OCI-LY1 (cell line): ENCODE data around the gene RPL5.

Experiments used
- H2AFZ ChIP-seq: fragments of 200-600 bp; sonication (generic), shearing (Covaris generic); 2 replicates; pipeline ENCODE4 v1.6.0; 2014; ENCODE audit warnings: antibody characterized with exemption, mild to moderate bottlenecking, low read length
- H3F3A ChIP-seq: fragments of 200-600 bp; sonication (generic), shearing (Covaris generic); 2 replicates; pipeline ENCODE4 v1.6.0; 2014; ENCODE audit warnings: mild to moderate bottlenecking, antibody characterized with exemption, low read length, moderate library complexity; ENCODE audit not compliant: insufficient read depth
- H3K27ac ChIP-seq: fragments of 200-600 bp; sonication (generic); 2 replicates; pipeline ENCODE4 v1.5.1; 2014; ENCODE audit warnings: low read length, mixed run types, mild to moderate bottlenecking, low read depth; ENCODE audit not compliant: poor library complexity, severe bottlenecking
- H3K27me3 ChIP-seq: fragments of 200-600 bp; sonication (generic); 2 replicates; pipeline ENCODE4 v1.6.0; 2014; ENCODE audit warnings: antibody characterized with exemption, mild to moderate bottlenecking, low read length, moderate library complexity; ENCODE audit not compliant: insufficient read depth
- H3K36me3 ChIP-seq: fragments of 200-600 bp; sonication (generic); 2 replicates; pipeline ENCODE4 v1.6.1; 2014; ENCODE audit warnings: mild to moderate bottlenecking, antibody characterized with exemption, low read length, moderate library complexity, mixed read lengths; ENCODE audit not compliant: insufficient read depth
- H3K4me1 ChIP-seq: fragments of 200-600 bp; sonication (generic); 2 replicates; pipeline ENCODE4 v1.5.1; 2014; ENCODE audit warnings: mild to moderate bottlenecking, low read length, moderate library complexity; ENCODE audit not compliant: insufficient read depth, severe bottlenecking
- H3K4me2 ChIP-seq: fragments of 200-600 bp; sonication (generic), shearing (Covaris generic); 2 replicates; pipeline ENCODE4 v1.6.1; 2014; ENCODE audit warnings: low read length
- H3K4me3 ChIP-seq: fragments of 200-600 bp; sonication (generic); 2 replicates; pipeline ENCODE4 v1.5.1; 2014; ENCODE audit warnings: low read length, low read depth, mild to moderate bottlenecking, mixed read lengths; ENCODE audit not compliant: poor library complexity, severe bottlenecking
- H3K79me2 ChIP-seq: fragments of 200-600 bp; shearing (Covaris generic); 2 replicates; pipeline ENCODE4 v1.6.1; 2016; ENCODE audit warnings: mixed run types, low read length, mixed read lengths; ENCODE audit not compliant: insufficient read depth
- H3K9ac ChIP-seq: fragments of 200-600 bp; sonication (generic), shearing (Covaris generic); 2 replicates; pipeline ENCODE4 v1.6.1; 2014; ENCODE audit warnings: mild to moderate bottlenecking, low read length, mixed read lengths
- H3K9me2 ChIP-seq: fragments of 200-600 bp; sonication (generic), shearing (Covaris generic); 2 replicates; pipeline ENCODE4 v1.6.1; 2014; ENCODE audit warnings: low read depth, mild to moderate bottlenecking, low read length, mixed read lengths
- H3K9me3 ChIP-seq: fragments of 200-600 bp; shearing (Covaris generic); 2 replicates; pipeline ENCODE4 v1.6.1; 2014; ENCODE audit warnings: low read length, mixed read lengths
- H4K20me1 ChIP-seq: fragments of 200-600 bp; sonication (generic), shearing (Covaris generic); 2 replicates; pipeline ENCODE4 v1.6.0; 2016; ENCODE audit warnings: mild to moderate bottlenecking, low read length; ENCODE audit not compliant: insufficient read depth
- CTCF ChIP-seq: fragments of 200-600 bp; sonication (generic), shearing (Covaris generic); IDR thresholded peaks from 2 replicates; pipeline ENCODE4 v1.5.1; 2017; ENCODE audit warnings: mild to moderate bottlenecking, antibody characterized with exemption, low read length, moderate library complexity, mixed read lengths
- EZH2 ChIP-seq: fragments of 200-600 bp; sonication (generic), shearing (Covaris generic); IDR thresholded peaks from 2 replicates; pipeline ENCODE4 v1.8.0; 2017; ENCODE audit warnings: borderline replicate concordance, mixed run types, mild to moderate bottlenecking, antibody characterized with exemption, low read length, moderate library complexity, mixed read lengths

RPL5 gene

GRCh38 chr1:92790867-92791266 is 41.0 kb upstream of the RPL5 start:
- Histone ChIP-seq H3F3A (no peaks in the 10 kb centered on the region), H3K9me3 (no peaks in the 10 kb centered on the region), H4K20me1 (no peaks in the 10 kb centered on the region), H3K4me1 (no peaks in the 10 kb centered on the region), H3K9me2 (no peaks in the 10 kb centered on the region), H3K27me3 (no peaks in the 10 kb centered on the region), H2AFZ (no peak overlapping the region), H3K9ac (no peak overlapping the region), H3K4me2 (no peak overlapping the region), H3K27ac (no peak overlapping the region), H3K36me3 (no peaks in the 10 kb centered on the region), H3K4me3 (no peak overlapping the region), H3K79me2 (no peaks in the 10 kb centered on the region)
- TF ChIP-seq CTCF = no peak
- no peak for TF ChIP-seq EZH2

GRCh38 chr1:92791487-92792066 is 40.3 kb upstream of the RPL5 start:
- Histone ChIP-seq H4K20me1 (no peaks in the 10 kb centered on the region), H3F3A (no peaks in the 10 kb centered on the region), H3K9ac (no peak overlapping the region), H3K4me1 (no peaks in the 10 kb centered on the region), H3K27me3 (no peaks in the 10 kb centered on the region), H3K9me2 (no peaks in the 10 kb centered on the region), H3K9me3 (no peaks in the 10 kb centered on the region), H3K4me3 (no peak overlapping the region), H2AFZ (no peak overlapping the region), H3K36me3 (no peaks in the 10 kb centered on the region), H3K79me2 (no peaks in the 10 kb centered on the region), H3K4me2 (no peak overlapping the region), H3K27ac (no peak overlapping the region)
- no peak for TF ChIP-seq CTCF
- TF ChIP-seq EZH2 = no peak

GRCh38 chr1:92792340-92792782 is 39.5 kb upstream of the RPL5 start:
- no peaks in the 10 kb centered on the region for H3K4me1 ChIP-seq
- no peaks in the 10 kb centered on the region for H3K9me3 ChIP-seq
- no peak for TF ChIP-seq CTCF
- no peak for TF ChIP-seq EZH2
- H3K79me2 ChIP-seq = no peaks in the 10 kb centered on the region
- H3K4me2 ChIP-seq = no peak overlapping the region
- H3F3A ChIP-seq = no peaks in the 10 kb centered on the region
- H3K9me2 ChIP-seq = no peaks in the 10 kb centered on the region
- H3K27ac ChIP-seq = no peak overlapping the region
- no peaks in the 10 kb centered on the region for H3K36me3 ChIP-seq
- H2AFZ ChIP-seq = no peak overlapping the region
- H4K20me1 ChIP-seq = no peaks in the 10 kb centered on the region
- no peak overlapping the region for H3K4me3 ChIP-seq
- H3K9ac ChIP-seq = no peak overlapping the region
- no peaks in the 10 kb centered on the region for H3K27me3 ChIP-seq
